ENCODE measurements around the gene MIS12.

Gene MIS12

GRCh38 chr17:5500247-5500588, 13.9 kb downstream of the MIS12 start:
- DNase-seq (ENCODE audit: low read depth) = no peak

- peak; percentile 66 for DNase-seq (ENCODE audit: low read depth)
These were observed 14.4 kb downstream of the MIS12 start for GRCh38 chr17:5500589-5501391.

- DNase-seq (ENCODE audit: low read depth) = no peak
These were observed 15.3 kb downstream of the MIS12 start for GRCh38 chr17:5501685-5502084.

GRCh38 chr17:5502552-5502951, 16.2 kb downstream of the MIS12 start:
- DNase-seq (ENCODE audit: low read depth) = no peak

- no peak for DNase-seq (ENCODE audit: low read depth)
These were observed 19.9 kb downstream of the MIS12 start for GRCh38 chr17:5506307-5506706.

GRCh38 chr17:5508810-5509209, 22.4 kb downstream of the MIS12 start:
- no peak for DNase-seq (ENCODE audit: low read depth)

GRCh38 chr17:5509482-5509881, 23.1 kb downstream of the MIS12 start:
- no peak for DNase-seq (ENCODE audit: low read depth)

- no peak for DNase-seq (ENCODE audit: low read depth)
These were observed 24.4 kb downstream of the MIS12 start for GRCh38 chr17:5510771-5511170.

- DNase-seq (ENCODE audit: low read depth) = no peak
These were observed 25.2 kb downstream of the MIS12 start for GRCh38 chr17:5511401-5512225.

- DNase-seq (ENCODE audit: low read depth) = no peak
These were observed 27.3 kb downstream of the MIS12 start for GRCh38 chr17:5513628-5514027.

GRCh38 chr17:5514976-5515375, 28.6 kb downstream of the MIS12 start:
- DNase-seq (ENCODE audit: low read depth) = no peak

GRCh38 chr17:5516060-5516792, 29.9 kb downstream of the MIS12 start:
- DNase-seq (ENCODE audit: low read depth) = no peak

GRCh38 chr17:5522476-5522875, 36.1 kb downstream of the MIS12 start:
- no peak for DNase-seq (ENCODE audit: low read depth)

- no peak for DNase-seq (ENCODE audit: low read depth)
These were observed 36.9 kb downstream of the MIS12 start for GRCh38 chr17:5523249-5523648.

- DNase-seq (ENCODE audit: low read depth) = no peak
These were observed 40.6 kb downstream of the MIS12 start for GRCh38 chr17:5526821-5527598.

- no peak for DNase-seq (ENCODE audit: low read depth)
These were observed 41.4 kb downstream of the MIS12 start for GRCh38 chr17:5527601-5528250.

GRCh38 chr17:5530265-5531084, 44.1 kb downstream of the MIS12 start:
- DNase-seq (ENCODE audit: low read depth) = no peak

GRCh38 chr17:5531085-5531418, 44.7 kb downstream of the MIS12 start:
- no peak for DNase-seq (ENCODE audit: low read depth)

GRCh38 chr17:5532581-5532980, 46.2 kb downstream of the MIS12 start:
- no peak for DNase-seq (ENCODE audit: low read depth)

GRCh38 chr17:5533486-5534315, 47.3 kb downstream of the MIS12 start:
- no peak for DNase-seq (ENCODE audit: low read depth)
